Activated B cell treated with CpG ODN at 0.5 μM for 24 hours (primary cell): ENCODE results near the gene BNIP5. TPM values are rescaled to one million over a fixed set of nuclear protein-coding genes. Genes with fewer than 3 reads are reported as not detected.
A peak's percentile ranks its signal among the peaks of the same experiment; 100 is the strongest.
"Not testable (repeated sequence)": the region's sequence is repeated elsewhere in the genome, so short reads cannot be mapped to it uniquely, and the experiment has no call there.

ENCODE experiments used
- ATAC-seq: fragments of 200-7000 bp; cut with Tn5 transposase; one replicate; pipeline ENCODE4 v1.10.0; 2021; ENCODE audit warnings: low read depth, mild to moderate bottlenecking, moderate library complexity
- CTCF ChIA-PET: fragments of 350-600 bp; sonication (Branson Sonifier 250); formaldehyde crosslinking; loops from one replicate; lab custom pipeline; 2021; ENCODE audit warnings: antibody characterized with exemption; lab: Charles Lee
- POLR2A ChIA-PET: fragments of 350-600 bp; sonication (Branson Sonifier 250); formaldehyde crosslinking; loops from one replicate; lab custom pipeline; 2021; ENCODE audit warnings: antibody characterized with exemption; lab: Charles Lee
- DNase-seq: peaks from one replicate; pipeline ENCODE4 v3.0.0; 2022
- H3K27ac Mint-ChIP-seq: one replicate; pipeline ENCODE4 v1.8.0; 2020; ENCODE audit warnings: mixed read lengths
- H3K27me3 Mint-ChIP-seq: one replicate; pipeline ENCODE4 v1.8.0; 2021; ENCODE audit warnings: mixed read lengths
- H3K36me3 Mint-ChIP-seq: one replicate; pipeline ENCODE4 v1.8.0; 2021; ENCODE audit warnings: low read depth, mixed read lengths
- H3K4me1 Mint-ChIP-seq: one replicate; pipeline ENCODE4 v1.8.0; 2021; ENCODE audit warnings: mixed read lengths
- H3K4me3 Mint-ChIP-seq: one replicate; pipeline ENCODE4 v1.8.0; 2020; ENCODE audit warnings: mild to moderate bottlenecking, mixed read lengths
- H3K9me3 Mint-ChIP-seq: one replicate; pipeline ENCODE4 v1.8.0; 2020; ENCODE audit warnings: mixed read lengths
- intact Hi-C: fragments of 100-400 bp; cut with micrococcal nuclease; formaldehyde crosslinking; loops from one replicate; pipeline ENCODE4 v1.15.1; 2024
- total RNA-seq: library from RNA; stranded (reverse); gene quantifications from 2 replicates; pipeline ENCODE4 v1.2.3, GENCODE V29; 2022
- TF ChIP-seq, protein P1 (sequence below): fragments of 200-600 bp; IDR thresholded peaks from one replicate; pipeline ENCODE4 v1.8.0; 2022; ENCODE audit warnings: antibody characterized with exemption, mild to moderate bottlenecking

BNIP5 gene
- total RNA-seq, 1 donor from 2014 or later, result 0.11 TPM

DNA sequence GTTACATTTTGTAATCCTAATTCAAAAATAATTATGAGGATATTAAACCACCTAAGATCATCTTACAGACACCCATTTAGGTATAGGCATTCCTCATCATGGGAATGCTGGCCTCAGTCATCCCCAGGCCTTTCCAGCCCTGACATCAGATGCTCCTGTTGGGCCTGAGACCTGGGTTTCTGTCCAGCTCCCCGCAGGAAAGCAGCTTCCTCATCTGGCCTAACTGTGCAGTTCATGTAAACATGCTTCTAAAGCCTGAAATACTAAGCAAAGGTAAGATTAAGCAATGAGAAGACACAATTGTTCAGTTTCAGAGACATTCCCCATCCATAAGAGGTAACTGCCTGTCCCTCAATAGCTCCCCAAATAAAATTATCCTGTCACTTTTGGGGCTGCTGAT, 31.7 kb upstream of the BNIP5 start:
- DNase-seq, result no peak
- CTCF ChIA-PET, result no interaction called here

DNA sequence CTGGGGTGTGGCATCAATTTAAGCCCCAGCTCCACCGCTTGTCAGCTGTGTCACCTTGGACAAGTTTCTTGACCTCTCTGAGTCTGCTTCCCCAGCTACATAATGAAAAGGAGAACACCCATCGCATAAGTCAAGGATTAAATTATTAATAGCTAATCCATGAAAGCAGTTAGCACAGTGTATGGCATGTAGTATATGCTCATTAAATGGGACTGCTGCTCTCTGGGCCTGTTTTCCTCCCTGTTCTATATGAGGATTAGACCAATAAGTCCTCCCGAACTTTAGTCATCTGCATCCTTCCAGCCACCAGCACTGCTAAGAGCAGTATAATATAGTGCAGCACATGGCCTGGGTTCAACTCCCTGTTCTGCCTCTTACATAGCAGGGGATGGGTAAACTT, 31.1 kb upstream of the BNIP5 start:
- ATAC-seq (no peak), DNase-seq (no peak)
- Mint-ChIP-seq H3K27ac (no peak overlapping the region), H3K4me1 (peaks cover 11% of the 10 kb centered on the region), H3K9me3 (no peaks in the 10 kb centered on the region), H3K4me3 (no peak overlapping the region), H3K27me3 (peaks cover 3% of the 10 kb centered on the region), H3K36me3 (no peaks in the 10 kb centered on the region)
- TF ChIP-seq, protein P1, sequence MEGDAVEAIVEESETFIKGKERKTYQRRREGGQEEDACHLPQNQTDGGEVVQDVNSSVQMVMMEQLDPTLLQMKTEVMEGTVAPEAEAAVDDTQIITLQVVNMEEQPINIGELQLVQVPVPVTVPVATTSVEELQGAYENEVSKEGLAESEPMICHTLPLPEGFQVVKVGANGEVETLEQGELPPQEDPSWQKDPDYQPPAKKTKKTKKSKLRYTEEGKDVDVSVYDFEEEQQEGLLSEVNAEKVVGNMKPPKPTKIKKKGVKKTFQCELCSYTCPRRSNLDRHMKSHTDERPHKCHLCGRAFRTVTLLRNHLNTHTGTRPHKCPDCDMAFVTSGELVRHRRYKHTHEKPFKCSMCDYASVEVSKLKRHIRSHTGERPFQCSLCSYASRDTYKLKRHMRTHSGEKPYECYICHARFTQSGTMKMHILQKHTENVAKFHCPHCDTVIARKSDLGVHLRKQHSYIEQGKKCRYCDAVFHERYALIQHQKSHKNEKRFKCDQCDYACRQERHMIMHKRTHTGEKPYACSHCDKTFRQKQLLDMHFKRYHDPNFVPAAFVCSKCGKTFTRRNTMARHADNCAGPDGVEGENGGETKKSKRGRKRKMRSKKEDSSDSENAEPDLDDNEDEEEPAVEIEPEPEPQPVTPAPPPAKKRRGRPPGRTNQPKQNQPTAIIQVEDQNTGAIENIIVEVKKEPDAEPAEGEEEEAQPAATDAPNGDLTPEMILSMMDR, result no peak
- ChIA-PET CTCF (no interaction called here), POLR2A (interaction anchor here (1.0 kb wide), 1 partner anchor 9 kb away, joined by 3 read pairs; no protein-coding TSS in a partner anchor)
- intact Hi-C loops, result no loop called here

More for the DNA sequence above, 31.7 kb upstream of the BNIP5 start:
- POLR2A ChIA-PET, result no interaction called here
- peaks cover 5% of the 10 kb centered on the region for H3K27me3 Mint-ChIP-seq
- no peak overlapping the region for H3K4me3 Mint-ChIP-seq
- H3K9me3 Mint-ChIP-seq, result no peaks in the 10 kb centered on the region
- no peaks in the 10 kb centered on the region for H3K36me3 Mint-ChIP-seq
- intact Hi-C loops, result no loop called here
- TF ChIP-seq, protein P1, result no peak
- no peak overlapping the region for H3K27ac Mint-ChIP-seq
- peaks cover 11% of the 10 kb centered on the region for H3K4me1 Mint-ChIP-seq
- no peak for ATAC-seq

DNA sequence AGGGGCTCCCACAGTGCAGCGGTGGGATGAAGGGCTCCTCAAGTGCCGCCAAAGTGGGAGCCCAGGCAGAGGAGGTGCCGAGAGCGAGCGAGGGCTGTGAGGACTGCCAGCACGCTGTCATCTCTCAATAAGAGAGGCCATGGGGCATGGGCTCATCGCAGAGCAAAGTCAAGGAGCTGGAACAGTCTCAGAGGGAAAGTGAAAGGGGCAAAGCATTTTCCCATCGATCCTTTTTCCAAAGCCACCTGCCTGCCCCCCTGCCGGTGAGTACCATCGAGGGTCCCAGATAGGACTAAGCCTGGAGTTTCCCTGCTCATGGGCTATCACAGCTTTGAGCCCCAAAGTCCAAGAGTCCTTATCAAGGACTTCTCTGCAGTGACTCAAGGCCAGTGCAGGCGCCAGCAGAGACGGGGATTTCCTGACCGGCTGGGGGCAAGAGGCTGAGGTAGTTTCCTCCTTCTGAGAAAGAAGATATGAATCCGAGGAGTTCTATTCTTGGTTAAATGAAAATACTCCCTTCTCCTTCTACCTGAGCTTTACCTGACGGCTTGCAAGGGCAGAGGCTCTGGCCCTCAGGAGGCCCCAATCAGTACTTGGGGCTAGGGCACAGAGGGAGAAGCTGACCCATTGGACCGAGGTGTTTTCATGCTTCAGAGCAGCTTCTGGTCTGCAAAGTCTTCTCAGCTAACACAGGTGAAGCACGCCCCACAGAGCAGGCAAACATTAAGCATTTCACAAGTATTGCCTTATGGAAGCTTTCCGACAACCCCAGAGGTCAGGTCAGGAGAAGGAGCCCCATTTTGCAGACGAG, 28.2 kb upstream of the BNIP5 start:
- ChIA-PET CTCF (interaction anchor here (1.5 to 8.4 kb wide), 2 partner anchors 24 to 61 kb away, joined by 3 to 91 read pairs; no protein-coding TSS in a partner anchor), POLR2A (interaction anchor here (1.0 kb wide), 1 partner anchor 11 kb away, joined by 3 read pairs; no protein-coding TSS in a partner anchor)
- Mint-ChIP-seq H3K27me3 (no peaks in the 10 kb centered on the region), H3K4me3 (no peak overlapping the region), H3K27ac (peak overlapping the region; percentile 41), H3K9me3 (no peaks in the 10 kb centered on the region), H3K36me3 (no peaks in the 10 kb centered on the region), H3K4me1 (peaks cover 18% of the 10 kb centered on the region)
- DNase-seq (no peak), ATAC-seq (peak; percentile 45)
- TF ChIP-seq, protein P1, result no peak
- intact Hi-C loops, result no loop called here

DNA sequence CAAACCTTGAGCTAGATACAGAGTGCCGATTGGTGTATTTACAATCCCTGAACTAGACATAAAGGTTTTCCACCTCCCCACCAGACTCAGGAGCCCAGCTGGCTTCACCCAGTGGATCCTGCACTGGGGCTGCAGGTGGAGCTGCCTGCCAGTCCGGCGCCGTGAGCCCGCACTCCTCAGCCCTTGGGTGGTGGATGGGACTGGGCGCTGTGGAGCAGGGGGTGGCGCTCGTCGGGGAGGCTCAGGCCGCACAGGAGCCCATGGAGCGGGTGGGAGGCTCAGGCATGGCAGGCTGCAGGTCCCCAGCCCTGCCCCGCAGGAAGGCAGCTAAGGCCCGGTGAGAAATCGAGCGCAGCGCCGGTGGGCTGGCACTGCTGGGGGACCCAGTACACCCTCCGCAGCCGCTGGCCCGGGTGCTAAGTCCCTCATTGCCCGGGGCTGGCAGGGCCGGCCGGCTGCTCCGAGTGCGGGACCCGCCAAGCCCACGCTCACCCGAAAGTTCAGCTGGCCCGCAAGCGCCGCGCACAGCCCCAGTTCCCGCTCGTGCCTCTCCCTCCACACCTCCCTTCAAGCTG, 27.5 kb upstream of the BNIP5 start:
- H3K27me3 Mint-ChIP-seq, DNase-seq, H3K27ac Mint-ChIP-seq, ATAC-seq, H3K9me3 Mint-ChIP-seq, intact Hi-C loops, H3K4me3 Mint-ChIP-seq, H3K36me3 Mint-ChIP-seq: not testable (repeated sequence)
- ChIA-PET CTCF (interaction anchor here (1.5 to 8.4 kb wide), 2 partner anchors 23 to 60 kb away, joined by 3 to 91 read pairs; no protein-coding TSS in a partner anchor), POLR2A (interaction anchor here (1.0 kb wide), 1 partner anchor 10 kb away, joined by 3 read pairs; no protein-coding TSS in a partner anchor)
- H3K4me1 Mint-ChIP-seq, result peaks cover 20% of the 10 kb centered on the region

DNA sequence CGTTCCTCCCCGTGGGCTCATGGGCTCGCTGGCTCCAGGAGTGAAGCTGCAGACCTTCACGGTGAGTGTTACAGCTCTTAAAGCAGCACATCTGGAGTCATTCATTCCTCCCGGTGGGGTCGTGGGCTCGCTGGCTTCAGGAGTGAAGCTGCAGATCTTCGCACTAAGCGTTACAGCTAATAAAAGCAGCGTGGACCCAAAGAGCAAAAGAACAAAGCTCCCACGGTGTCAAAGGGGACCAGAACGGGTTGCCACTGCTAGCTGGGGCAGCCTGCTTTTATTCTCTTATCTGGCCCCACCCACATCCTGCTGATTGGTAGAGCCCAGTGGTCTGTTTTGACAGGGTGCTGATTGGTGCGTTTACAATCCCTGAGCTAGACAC, 26.7 kb upstream of the BNIP5 start:
- POLR2A ChIA-PET, H3K36me3 Mint-ChIP-seq, intact Hi-C loops, H3K4me3 Mint-ChIP-seq, DNase-seq, H3K27me3 Mint-ChIP-seq, H3K9me3 Mint-ChIP-seq, H3K27ac Mint-ChIP-seq, ATAC-seq: not testable (repeated sequence)
- peaks cover 26% of the 10 kb centered on the region for H3K4me1 Mint-ChIP-seq
- CTCF ChIA-PET, result interaction anchor here (0.8 to 8.4 kb wide), 2 partner anchors 22 to 59 kb away, joined by 3 to 91 read pairs; no protein-coding TSS in a partner anchor
